SH-SY5Y (cell line): ENCODE results near the gene PPP1R27.

Experiments used
- GATA2 ChIP-seq: IDR thresholded peaks from 2 replicates; pipeline ENCODE4 v1.6.1; 2011; ENCODE audit warnings: mild to moderate bottlenecking, low read depth, low read length
- GATA3 ChIP-seq: IDR thresholded peaks from 2 replicates; pipeline ENCODE4 v1.6.1; 2011; ENCODE audit warnings: low read depth, mild to moderate bottlenecking, low read length, moderate library complexity

PPP1R27 gene, protein sequence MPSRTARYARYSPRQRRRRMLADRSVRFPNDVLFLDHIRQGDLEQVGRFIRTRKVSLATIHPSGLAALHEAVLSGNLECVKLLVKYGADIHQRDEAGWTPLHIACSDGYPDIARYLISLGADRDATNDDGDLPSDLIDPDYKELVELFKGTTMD

GRCh38 chr17:81834831-81835267, at the start of gene PPP1R27:
TSS of gene PPP1R27 (minus strand) at chr17:81835050. CDS start at chr17:81834953, 97 bp downstream.
- TF ChIP-seq GATA3: no peak
- TF ChIP-seq GATA2: no peak

DNA sequence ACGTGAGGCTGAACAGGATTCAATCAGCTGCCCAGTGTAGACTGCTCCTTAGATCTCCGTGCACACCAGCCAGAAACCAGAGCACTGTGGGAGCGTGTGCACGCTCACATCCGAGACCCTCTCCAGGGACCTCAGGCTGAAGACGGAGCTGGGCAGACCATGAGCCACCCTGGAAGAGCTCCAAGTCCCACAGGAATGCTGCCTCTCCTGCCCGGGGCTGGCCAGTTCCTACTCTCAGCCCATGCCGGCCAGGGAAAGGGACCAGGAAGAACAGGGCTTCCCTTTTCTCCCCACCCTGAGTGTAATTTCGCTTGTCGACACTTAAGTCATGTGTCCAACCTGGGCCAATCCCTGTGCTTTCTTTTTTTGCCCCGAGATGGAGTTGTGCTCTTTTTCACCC, 49.7 kb upstream of the PPP1R27 start:
- no peak for TF ChIP-seq GATA2

- TF ChIP-seq GATA2 (no peak), GATA3 (no peak)
Measured at GRCh38 chr17:81879121-81879520, 44.3 kb upstream of the PPP1R27 start.

DNA sequence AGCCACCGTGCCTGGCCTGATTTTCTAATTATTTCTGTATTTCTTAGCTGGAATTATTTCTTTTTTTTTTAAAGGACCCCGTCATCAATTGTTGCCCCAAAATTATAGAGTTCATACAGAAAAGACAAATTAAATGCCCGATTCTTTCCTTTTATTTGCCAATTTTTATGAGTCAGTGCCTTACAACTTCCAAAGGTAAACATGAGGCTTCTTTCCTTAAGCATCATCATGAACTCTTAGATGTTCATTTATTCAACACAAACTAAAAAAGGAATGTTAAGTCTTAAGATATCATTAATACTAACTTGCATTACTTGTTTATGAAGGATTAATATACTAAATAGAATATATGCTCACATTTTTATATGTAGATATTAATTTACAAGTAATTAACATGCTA, 43.4 kb upstream of the PPP1R27 start:
- TF ChIP-seq GATA3 (no peak), GATA2 (no peak)

DNA sequence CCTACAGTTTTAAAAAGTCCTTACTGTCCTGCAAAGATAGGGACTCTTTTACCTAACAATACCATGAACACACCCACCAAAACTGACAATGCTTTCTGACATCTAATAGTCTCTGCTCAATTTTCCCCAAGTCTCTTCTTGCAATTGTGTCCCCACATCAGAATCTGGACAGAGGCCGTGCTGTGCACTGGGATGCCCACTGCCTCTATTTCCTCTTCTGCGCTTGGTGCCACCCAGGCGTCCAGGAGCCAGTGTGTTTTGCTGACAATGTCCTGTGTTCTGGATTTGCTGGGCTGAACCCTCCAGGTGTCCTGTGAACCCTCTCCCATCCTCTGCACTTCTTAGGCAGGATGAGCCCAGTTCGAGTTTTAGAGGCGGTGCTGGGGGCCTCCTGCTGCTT, 42.7 kb upstream of the PPP1R27 start:
- TF ChIP-seq GATA2 (no peak), GATA3 (no peak)

GRCh38 chr17:81871387-81872230, 36.8 kb upstream of the PPP1R27 start:
- TF ChIP-seq GATA3: no peak
- TF ChIP-seq GATA2: no peak; the same call in 1 of the 2 replicates

DNA sequence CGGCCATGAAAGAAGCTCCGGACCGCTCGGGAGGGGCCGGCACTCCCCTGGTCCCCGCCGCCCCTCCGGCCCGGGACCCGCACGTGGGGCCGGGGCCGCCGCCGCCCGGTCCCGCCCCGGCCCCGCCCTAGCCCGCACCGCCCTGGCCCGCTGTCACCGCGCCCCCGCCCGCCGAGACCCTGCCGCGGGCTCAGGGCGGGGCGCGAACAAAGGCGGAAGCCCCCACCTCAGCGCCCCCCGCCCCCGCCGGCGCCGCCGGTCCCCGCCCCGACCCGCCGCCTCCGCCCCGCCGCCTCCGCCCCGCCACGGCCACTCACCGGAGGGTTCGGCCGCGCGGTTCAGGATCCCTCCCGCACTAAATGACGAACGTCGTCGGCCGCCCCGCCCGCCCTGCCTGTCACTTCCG, 36.1 kb upstream of the PPP1R27 start, which contains the start of gene ARHGDIA:
ARHGDIA (minus strand) TSS at position 357 of the 406 bp plus-strand sequence. CDS start 1,407 bp downstream, outside the sequence.
- TF ChIP-seq GATA2 (no peak), GATA3 (no peak)

DNA sequence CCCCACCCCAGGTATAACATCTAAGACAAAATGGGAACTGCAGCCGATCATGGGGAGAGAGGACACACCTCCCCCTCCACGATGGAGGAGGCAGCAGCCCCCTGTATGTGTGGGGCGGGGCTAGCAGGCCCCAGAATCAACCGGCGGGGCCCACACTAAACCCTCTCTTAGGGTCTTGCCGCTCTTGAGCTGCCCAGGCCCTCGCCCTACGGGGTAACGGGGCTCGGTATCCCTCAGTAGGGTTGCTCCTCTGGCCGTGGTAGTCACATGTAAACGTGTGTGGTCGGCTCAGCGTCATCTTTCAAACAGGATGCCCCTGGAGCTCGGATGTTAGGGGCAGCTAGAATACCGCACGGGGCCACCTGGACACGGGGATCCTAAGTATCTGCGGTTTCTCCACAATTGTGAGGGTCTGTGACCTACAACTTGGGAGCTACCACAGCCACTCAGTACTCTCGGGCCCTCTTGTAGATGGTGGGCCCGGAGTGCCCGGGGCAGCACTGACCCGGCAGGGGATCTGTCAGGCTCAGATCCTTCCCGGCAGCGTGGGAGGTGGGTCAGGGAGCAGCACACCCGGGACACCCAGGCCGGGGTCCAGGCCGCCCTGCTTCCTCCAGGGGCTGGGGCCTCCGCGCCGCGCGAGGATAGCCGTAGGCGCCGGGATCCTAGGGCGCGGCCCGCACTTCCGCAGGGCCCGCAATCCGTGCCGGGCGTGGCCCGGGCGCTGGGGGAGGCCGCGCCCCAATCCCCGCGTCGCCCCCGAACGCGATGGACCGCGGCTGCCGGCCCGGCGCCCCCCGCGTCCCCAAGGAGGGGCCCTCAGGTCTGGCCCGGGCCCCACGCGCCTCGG, 35.5 kb upstream of the PPP1R27 start:
- no peak for TF ChIP-seq GATA2
- TF ChIP-seq GATA3: no peak

DNA sequence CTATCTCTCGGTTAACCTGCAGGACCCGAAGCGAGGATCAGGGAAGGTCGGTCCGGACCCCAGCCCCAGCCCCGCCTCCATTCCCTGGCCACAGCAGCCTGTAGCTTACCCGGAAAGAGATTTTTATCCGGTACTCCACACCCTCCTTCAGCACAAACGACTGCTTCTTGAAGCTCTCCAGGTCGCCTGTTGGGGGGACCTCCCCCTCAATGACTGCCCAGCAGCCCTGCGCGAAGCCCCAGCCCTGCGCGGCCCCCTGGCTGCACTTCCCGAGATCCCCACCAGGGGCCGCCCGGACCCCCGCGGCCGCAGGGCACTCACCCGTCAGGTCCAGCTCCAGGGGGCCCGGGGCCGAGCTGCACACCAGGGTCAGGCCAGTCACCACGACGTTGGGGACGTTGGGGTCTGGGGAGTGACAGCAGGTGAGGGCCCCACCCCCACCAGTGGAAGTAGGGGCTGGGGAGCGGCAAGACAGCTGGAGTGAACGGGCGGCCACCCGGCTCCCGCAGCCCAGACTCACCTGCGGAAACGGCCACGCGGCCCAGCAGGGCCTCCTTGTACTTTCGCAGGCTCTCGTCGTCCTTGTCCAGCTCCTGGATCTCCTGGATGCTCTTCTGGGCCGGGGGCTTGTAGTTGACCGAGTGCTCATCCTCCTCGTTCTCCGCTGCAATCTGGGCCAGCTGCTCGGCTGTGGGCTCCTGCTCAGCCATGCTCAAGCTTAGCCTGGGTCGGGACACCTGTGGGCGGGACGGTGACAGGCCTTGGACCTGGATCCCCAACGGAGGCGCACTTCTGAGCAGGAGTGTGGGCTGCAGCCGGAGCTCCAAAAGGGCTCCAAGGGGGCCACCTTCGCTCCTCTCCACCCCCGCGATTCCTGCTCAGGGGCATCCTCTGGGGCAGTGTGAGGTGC, 34.6 kb upstream of the PPP1R27 start:
- TF ChIP-seq GATA3: no peak
- TF ChIP-seq GATA2: no peak

DNA sequence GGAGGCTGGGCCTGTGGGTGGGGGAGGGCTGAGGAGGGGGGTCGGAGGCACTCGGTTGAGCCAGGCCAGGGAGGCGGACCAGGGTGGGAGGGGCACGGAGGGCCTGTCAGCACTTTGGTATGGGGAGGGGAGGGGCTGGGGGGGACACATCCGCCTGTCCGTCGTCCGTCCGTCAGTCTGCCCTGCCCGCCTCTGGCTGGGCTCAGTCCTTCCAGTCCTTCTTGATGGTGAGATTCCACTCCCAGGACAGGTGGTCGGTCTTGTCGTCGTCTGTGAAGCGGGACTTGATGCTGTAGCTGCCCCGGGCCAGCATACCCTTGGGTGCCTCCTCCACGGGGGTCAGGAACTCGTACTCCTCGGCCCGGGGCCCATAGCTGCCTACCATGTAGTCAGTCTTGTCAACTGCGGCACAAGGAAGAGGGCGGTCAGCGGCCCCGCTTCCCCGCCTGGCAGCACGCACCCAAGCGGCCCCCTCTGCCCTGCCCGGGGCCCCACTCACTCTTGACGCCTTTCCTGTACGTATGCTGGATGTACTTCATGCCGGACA, 33.9 kb upstream of the PPP1R27 start:
- TF ChIP-seq GATA2 (no peak), GATA3 (no peak)

DNA sequence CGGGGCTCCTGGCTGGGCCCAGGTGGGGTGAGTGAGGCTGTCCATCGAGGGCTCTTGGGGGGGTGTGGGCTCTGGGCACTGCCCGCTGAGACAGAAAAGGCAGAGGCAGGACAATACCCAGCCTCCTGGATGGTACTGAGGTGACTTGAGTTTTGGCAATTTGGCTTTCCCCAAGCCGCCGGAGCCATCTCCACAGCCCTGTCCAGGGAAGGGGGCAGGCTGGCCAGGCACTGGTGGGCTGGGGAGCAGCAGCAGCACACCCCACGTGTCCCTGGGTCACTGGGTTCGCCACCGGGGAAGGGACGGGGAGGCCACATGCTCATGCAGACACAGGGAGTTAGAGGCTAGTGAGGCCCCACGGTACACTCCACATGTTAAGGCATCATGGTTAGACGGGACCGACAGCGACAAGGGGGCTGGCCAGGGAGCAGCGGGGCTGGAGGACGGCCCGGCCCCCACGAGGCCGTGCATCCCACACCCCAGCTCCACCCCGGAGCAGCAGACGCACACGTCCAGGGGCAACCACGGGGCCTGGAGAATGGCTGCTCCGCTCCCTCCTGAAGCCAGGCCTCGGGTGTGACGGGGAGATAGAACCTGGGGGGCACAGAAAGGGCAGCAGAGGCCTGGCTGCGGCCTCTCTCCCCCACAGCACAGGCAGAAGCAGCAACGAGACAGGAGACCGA, 33.3 kb upstream of the PPP1R27 start:
- TF ChIP-seq GATA3 (no peak), GATA2 (no peak)

DNA sequence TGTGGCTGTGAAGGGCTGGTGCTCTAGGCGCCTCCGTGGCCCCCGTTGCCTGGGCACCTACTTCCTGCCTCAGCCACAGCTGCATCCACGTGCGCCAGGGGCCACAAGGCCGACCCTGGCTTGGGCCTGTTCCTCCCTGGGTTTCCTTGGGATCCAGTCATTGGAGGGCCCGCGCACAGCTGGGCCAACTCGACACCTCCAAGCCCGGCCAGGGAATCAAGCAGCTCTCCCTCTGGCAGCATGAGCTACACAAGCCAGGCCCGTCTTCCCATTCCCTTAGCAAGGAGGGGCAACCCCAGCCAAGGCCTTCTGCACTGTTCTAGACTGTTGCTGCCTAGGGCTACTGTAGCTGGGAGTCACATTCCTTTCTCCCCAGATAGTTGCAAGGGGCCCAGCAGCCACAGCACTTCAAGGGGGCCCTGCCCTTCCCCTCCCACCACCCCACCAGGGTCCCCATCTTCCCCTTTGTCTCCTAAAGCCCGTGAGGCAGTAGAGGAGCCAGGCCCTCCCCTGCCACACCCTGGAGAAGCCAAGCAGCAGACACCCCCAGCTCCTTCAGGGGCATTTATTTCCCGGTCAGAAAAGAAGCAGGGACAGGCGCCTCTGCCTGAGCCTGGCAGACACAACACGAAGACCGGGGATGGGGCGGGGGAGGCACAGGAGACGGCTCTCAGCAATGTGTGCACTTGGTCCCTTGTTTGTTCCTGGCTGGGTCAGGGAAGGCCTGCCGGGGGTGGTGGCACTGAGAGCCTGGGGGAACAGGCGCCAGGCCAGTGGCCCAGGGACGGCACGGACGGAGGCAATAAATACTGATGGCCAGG, 32.5 kb upstream of the PPP1R27 start:
- TF ChIP-seq GATA3: no peak
- TF ChIP-seq GATA2: no peak
